K562 (cell line): ENCODE results near the gene FANCC. TPM values are rescaled to one million over a fixed set of nuclear protein-coding genes. Genes with fewer than 3 reads are reported as not detected.

Source experiments
- ATAC-seq: fragments of 200-7000 bp; cut with Tn5 transposase; 3 replicates; pipeline ENCODE4 v1.9.1; 2020; ENCODE audit warnings: moderate library complexity
- BruUV-seq: library from RNA; stranded (reverse); fragments of 400-500 nt; replicated peaks from 2 replicates; lab custom pipeline; 2021; lab: Mats Ljungman, UMichigan
- CTCF ChIA-PET: fragments of 300-600 bp; formaldehyde crosslinking; extraction: SDS; loops from one replicate; lab custom pipeline; 2021; ENCODE audit warnings: low intra/inter-chr PET ratio; lab: Yijun Ruan, JAX
- POLR2A ChIA-PET: fragments of 300-600, 350-650 bp; sonication (Branson Sonifier 250); formaldehyde crosslinking; extraction: SDS; loops from one replicate; lab custom pipeline; 2021; ENCODE audit warnings: antibody characterized with exemption, inconsistent platforms; lab: Yijun Ruan, JAX
- DNase-seq, 4 experiments: peaks; one replicate each; pipeline versions ENCODE4 v3.0.0 to v3.0.0-alpha.2; 2011 to 2018; ENCODE audit warnings: low spot score in 3 of 4, mixed read lengths in 3 of 4; ENCODE audit errors: extremely low read depth in 1 of 4
- FAIRE-seq: peaks from 2 replicates; lab custom pipeline; 2011; peaks lifted over from hg19 to GRCh38; lab: Jason Lieb, UNC
- H2AFZ ChIP-seq: 2 replicates; pipeline ENCODE4 v1.6.0; 2011; ENCODE audit warnings: low read depth, low read length, control low read depth, inconsistent platforms
- H3K27ac ChIP-seq: fragments of 200-600 bp; 3 replicates; pipeline ENCODE4 v1.8.0; 2011; ENCODE audit warnings: low read depth, mild to moderate bottlenecking, control low read depth, inconsistent platforms, low read length, moderate library complexity, mixed read lengths; ENCODE audit errors: extremely low read depth
- H3K27me3 ChIP-seq, 2 experiments: fragments of 300-600 bp in 1 of 2; 2 replicates in 1 of 2; 3 replicates in 1 of 2; pipeline versions ENCODE4 v1.6.0 to v1.8.0; 2011; ENCODE audit warnings: inconsistent platforms in 2 of 2, low read length in 2 of 2, mild to moderate bottlenecking in 1 of 2, mixed read lengths in 1 of 2, moderate library complexity in 1 of 2; ENCODE audit not compliant: control insufficient read depth in 2 of 2, insufficient read depth in 2 of 2
- H3K36me3 ChIP-seq: fragments of 300-600 bp; 3 replicates; pipeline ENCODE4 v1.8.0; 2011; ENCODE audit warnings: mild to moderate bottlenecking, low read length, inconsistent platforms; ENCODE audit not compliant: control insufficient read depth, insufficient read depth
- H3K4me1 ChIP-seq, 2 experiments: fragments of 200-600 bp in 1 of 2; replicated peaks in 1 of 2; 2 replicates in 1 of 2; 3 replicates in 1 of 2; pipeline versions ENCODE4 v1.5.1 to v1.8.0; 2011; ENCODE audit warnings: inconsistent platforms in 2 of 2, low read length in 2 of 2, mild to moderate bottlenecking in 1 of 2, mixed read lengths in 1 of 2, moderate library complexity in 1 of 2; ENCODE audit not compliant: control insufficient read depth in 2 of 2, insufficient read depth in 2 of 2
- H3K4me2 ChIP-seq: 2 replicates; pipeline ENCODE4 v1.6.1; 2011; ENCODE audit warnings: low read length, control low read depth, inconsistent platforms, mixed read lengths; ENCODE audit not compliant: insufficient read depth
- H3K4me3 ChIP-seq: fragments of 200-600 bp; sonication (generic), shearing (Covaris generic); 2 replicates; pipeline ENCODE4 v1.5.1; 2016; ENCODE audit warnings: control low read depth, inconsistent platforms
- H3K79me2 ChIP-seq: fragments of 200-600 bp; 3 replicates; pipeline ENCODE4 v1.8.0; 2011; ENCODE audit warnings: low read length, inconsistent platforms; ENCODE audit not compliant: control insufficient read depth, insufficient read depth
- H3K9ac ChIP-seq, 2 experiments: 2 replicates each; pipeline versions ENCODE4 v1.6.0 to v1.6.1; 2011; ENCODE audit warnings: low read depth in 2 of 2, low read length in 2 of 2, control low read depth in 1 of 2, inconsistent platforms in 1 of 2, mild to moderate bottlenecking in 1 of 2, mixed read lengths in 1 of 2; ENCODE audit not compliant: insufficient read depth in 1 of 2
- H3K9me1 ChIP-seq: one replicate; pipeline ENCODE4 v1.6.0; 2011; ENCODE audit warnings: inconsistent platforms, mild to moderate bottlenecking, low read length, moderate library complexity; ENCODE audit not compliant: control insufficient read depth, insufficient read depth
- H3K9me3 ChIP-seq: replicated peaks from 2 replicates; pipeline ENCODE4 v1.5.1; 2011; ENCODE audit warnings: low read depth, low read length, inconsistent platforms; ENCODE audit not compliant: control insufficient read depth, insufficient read depth
- H4K20me1 ChIP-seq: replicated peaks from 2 replicates; pipeline ENCODE4 v1.6.1; 2011; ENCODE audit warnings: low read length, inconsistent platforms, mixed read lengths; ENCODE audit not compliant: control insufficient read depth, insufficient read depth
- KAT7 ChIP-seq: sonication (generic); formaldehyde crosslinking; IDR thresholded peaks from 2 replicates; pipeline ENCODE4 v1.8.0; 2022; ENCODE audit warnings: missing genetic modification reagents, mild to moderate bottlenecking, borderline replicate concordance
- KDM5B ChIP-seq: fragments of 200-600 bp; sonication (generic); IDR thresholded peaks from 2 replicates; pipeline ENCODE4 v1.6.1; 2012; ENCODE audit warnings: low read depth, mild to moderate bottlenecking, moderate library complexity, low read length, control low read depth, inconsistent platforms; ENCODE audit not compliant: insufficient replicate concordance
- PHTF2 ChIP-seq: fragments of 250-450 bp; sonication (Bioruptor Pico); IDR thresholded peaks from 2 replicates; pipeline ENCODE4 v1.5.0; 2021; ENCODE audit warnings: mild to moderate bottlenecking
- WGBS: fragments of 100-300 bp; shearing (Covaris generic); methylation state at CpG from one replicate; pipeline ENCODE4 v1.1.6; 2016; ENCODE audit warnings: low coverage, mixed read lengths; ENCODE audit not compliant: insufficient coverage; ENCODE audit errors: missing lambda C conversion rate; 5-methylcytosine and 5-hydroxymethylcytosine counted together
- in situ Hi-C: fragments of 300-500 bp; cut with MboI; formaldehyde crosslinking; loops from 4 replicates; pipeline ENCODE4 v1.15.0; 2018; ENCODE audit warnings: inconsistent platforms, mixed read lengths
- intact Hi-C: fragments of 100-400 bp; cut with micrococcal nuclease; formaldehyde crosslinking; loops from 2 replicates; pipeline ENCODE4 v1.14.2; 2022
- polyA plus RNA-seq, 8 experiments: library from polyadenylated mRNA; depleted of rRNA in 4 of 8; stranded (reverse) in 5 of 8; unstranded in 3 of 8; fragments of >200 nt; fragmentation: Nextera tagmentation in 2 of 8; fragmentation: Illumina TruSeq in 1 of 8; extraction: Ambion mirVana in 2 of 8; extraction: Trizol in 1 of 8; gene quantifications; 2 replicates each; pipeline versions ENCODE4 v1.2.1 to v1.2.3, GENCODE V29; 2011 to 2014; ENCODE audit warnings: inconsistent platforms in 1 of 8, missing spikeins in 1 of 8
- total RNA-seq, 7 experiments: library from RNA; depleted of rRNA in 6 of 7; stranded (reverse); fragments of >200 nt in 6 of 7; fragmentation: Illumina TruSeq in 2 of 7; extraction: Trizol in 2 of 7; gene quantifications; 2 replicates each; pipeline versions ENCODE4 v1.2.1 to v1.2.3, GENCODE V29; 2011 to 2021; ENCODE audit warnings: low replicate concordance in 1 of 7
- TF ChIP-seq, protein P1 (sequence below): fragments of 250-450 bp; sonication (Bioruptor Pico); IDR thresholded peaks from 2 replicates; pipeline ENCODE4 v1.4.0; 2020; ENCODE audit warnings: mild to moderate bottlenecking
- TF ChIP-seq, protein P2 (sequence below): fragments of 450-650 bp; IDR thresholded peaks from 2 replicates; pipeline ENCODE4 v1.6.1; 2017; ENCODE audit warnings: mild to moderate bottlenecking, moderate library complexity
- TF ChIP-seq, protein P3 (sequence below): IDR thresholded peaks from 2 replicates; pipeline ENCODE4 v1.6.1; 2016; ENCODE audit warnings: missing genetic modification characterization, missing compliant biosample characterization

The FANCC gene
- total and polyA plus RNA-seq, 9 of the 15 experiments (the other 6 are each of a cell fraction or from before 2014, with no cell fraction given) = 4.6 to 18.4 (median 14.2) TPM

DNA sequence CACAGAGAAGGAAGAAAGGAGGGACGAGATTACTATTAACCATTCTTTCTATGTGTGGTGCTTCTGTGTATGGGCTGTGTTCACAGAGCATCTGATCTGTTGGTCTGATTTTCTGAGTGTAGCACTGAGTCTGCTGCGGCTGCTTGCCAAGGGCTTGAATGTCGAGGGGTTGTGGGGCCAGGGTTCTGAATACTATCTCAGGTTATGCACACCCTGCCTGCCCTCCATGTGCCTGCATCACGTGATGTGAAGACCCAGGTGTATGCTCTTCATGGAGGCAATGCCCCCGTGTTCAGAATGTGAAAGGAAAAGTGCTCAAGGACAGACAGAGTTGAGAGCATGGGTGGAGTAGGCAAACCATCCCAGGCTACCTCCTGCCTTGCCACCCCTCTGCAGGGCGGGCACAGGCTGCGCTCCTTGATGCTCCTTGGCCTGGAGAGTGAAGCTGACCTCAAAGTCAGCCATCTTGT is 254.9 kb downstream of the FANCC start (continued):
- TF ChIP-seq, protein P1, sequence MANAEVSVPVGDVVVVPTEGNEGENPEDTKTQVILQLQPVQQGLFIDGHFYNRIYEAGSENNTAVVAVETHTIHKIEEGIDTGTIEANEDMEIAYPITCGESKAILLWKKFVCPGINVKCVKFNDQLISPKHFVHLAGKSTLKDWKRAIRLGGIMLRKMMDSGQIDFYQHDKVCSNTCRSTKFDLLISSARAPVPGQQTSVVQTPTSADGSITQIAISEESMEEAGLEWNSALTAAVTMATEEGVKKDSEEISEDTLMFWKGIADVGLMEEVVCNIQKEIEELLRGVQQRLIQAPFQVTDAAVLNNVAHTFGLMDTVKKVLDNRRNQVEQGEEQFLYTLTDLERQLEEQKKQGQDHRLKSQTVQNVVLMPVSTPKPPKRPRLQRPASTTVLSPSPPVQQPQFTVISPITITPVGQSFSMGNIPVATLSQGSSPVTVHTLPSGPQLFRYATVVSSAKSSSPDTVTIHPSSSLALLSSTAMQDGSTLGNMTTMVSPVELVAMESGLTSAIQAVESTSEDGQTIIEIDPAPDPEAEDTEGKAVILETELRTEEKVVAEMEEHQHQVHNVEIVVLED = no peak

DNA sequence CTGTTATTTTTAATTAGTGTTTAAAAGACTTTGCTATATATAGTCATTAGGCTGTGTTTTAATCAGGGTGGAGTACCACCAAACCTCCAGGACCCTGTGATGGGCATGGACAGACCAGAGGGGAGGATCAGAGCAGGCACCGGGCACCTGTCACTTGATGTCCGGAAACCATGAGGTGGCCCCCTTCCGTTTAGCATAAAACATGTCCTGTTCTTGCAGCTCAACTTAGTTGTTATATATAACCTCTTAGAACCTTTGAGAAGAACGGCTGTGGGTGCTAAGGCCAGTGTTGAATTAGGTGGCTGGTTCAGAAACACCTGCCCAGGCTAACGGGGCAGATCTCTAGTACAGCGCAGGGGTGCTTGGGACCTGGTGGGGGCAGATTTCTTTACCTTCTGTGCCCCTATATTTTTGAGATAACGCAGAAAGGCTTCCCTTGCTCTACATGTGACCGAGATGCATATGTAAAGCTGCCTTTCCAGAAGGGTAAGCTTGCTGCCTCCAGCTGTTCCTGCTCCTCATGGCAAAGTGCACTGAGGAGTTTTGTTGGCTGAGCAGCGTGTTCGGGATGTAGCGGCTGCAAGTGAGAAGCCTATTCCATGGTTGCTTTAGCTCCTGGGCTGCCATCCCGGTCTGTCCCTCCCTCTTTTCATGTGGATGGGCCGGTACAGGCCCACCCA is 255.5 kb downstream of the FANCC start:
- ChIA-PET POLR2A (no interaction called here), CTCF (no interaction called here)
- H3K9ac ChIP-seq = no peak overlapping the region
- H3K4me1 ChIP-seq = peaks cover 0 to 4% of the 10 kb centered on the region in 2 experiments; a peak in 1 of 5 replicates
- no peaks in the 10 kb centered on the region for H3K27me3 ChIP-seq
- no peak overlapping the region for H3K4me2 ChIP-seq
- in situ Hi-C loops (no loop called here), intact Hi-C loops (no loop called here)
- no peak overlapping the region for H3K4me3 ChIP-seq
- H4K20me1 ChIP-seq = no peaks in the 10 kb centered on the region
- peaks cover 9% of the 10 kb centered on the region; the same call in 2 of the 3 replicates for H3K36me3 ChIP-seq
- BruUV-seq = no TSS peak
- H3K79me2 ChIP-seq = no peaks in the 10 kb centered on the region
- FAIRE-seq (no peak), ATAC-seq (no peak), DNase-seq (no peak)
- no peak overlapping the region for H3K27ac ChIP-seq
- H3K9me3 ChIP-seq = no peaks in the 10 kb centered on the region
- H3K9me1 ChIP-seq = no peaks in the 10 kb centered on the region
- WGBS = 80% methylated on average over 13 of the region's 13 CpGs
- no peak overlapping the region for H2AFZ ChIP-seq
- TF ChIP-seq KAT7 (no peak), KDM5B (no peak), PHTF2 (CRISPR knock-in tag) (no peak)
- TF ChIP-seq, protein P2, sequence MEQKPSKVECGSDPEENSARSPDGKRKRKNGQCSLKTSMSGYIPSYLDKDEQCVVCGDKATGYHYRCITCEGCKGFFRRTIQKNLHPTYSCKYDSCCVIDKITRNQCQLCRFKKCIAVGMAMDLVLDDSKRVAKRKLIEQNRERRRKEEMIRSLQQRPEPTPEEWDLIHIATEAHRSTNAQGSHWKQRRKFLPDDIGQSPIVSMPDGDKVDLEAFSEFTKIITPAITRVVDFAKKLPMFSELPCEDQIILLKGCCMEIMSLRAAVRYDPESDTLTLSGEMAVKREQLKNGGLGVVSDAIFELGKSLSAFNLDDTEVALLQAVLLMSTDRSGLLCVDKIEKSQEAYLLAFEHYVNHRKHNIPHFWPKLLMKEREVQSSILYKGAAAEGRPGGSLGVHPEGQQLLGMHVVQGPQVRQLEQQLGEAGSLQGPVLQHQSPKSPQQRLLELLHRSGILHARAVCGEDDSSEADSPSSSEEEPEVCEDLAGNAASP = no peak
- TF ChIP-seq, protein P3, sequence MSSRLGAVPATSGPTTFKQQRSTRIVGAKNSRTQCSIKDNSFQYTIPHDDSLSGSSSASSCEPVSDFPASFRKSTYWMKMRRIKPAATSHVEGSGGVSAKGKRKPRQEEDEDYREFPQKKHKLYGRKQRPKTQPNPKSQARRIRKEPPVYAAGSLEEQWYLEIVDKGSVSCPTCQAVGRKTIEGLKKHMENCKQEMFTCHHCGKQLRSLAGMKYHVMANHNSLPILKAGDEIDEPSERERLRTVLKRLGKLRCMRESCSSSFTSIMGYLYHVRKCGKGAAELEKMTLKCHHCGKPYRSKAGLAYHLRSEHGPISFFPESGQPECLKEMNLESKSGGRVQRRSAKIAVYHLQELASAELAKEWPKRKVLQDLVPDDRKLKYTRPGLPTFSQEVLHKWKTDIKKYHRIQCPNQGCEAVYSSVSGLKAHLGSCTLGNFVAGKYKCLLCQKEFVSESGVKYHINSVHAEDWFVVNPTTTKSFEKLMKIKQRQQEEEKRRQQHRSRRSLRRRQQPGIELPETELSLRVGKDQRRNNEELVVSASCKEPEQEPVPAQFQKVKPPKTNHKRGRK (tag) = no peak
